WI38 (cell line): Measurements from ENCODE around the gene JCAD.

Experiments
- H3K4me3 ChIP-seq: 2 replicates; pipeline ENCODE4 v1.5.1; 2011; ENCODE audit warnings: low read depth, mild to moderate bottlenecking, control low read depth, low read length
- TF ChIP-seq, protein P1 (sequence below): IDR thresholded peaks from 2 replicates; pipeline ENCODE4 v1.5.1; 2012; ENCODE audit warnings: low read depth, mild to moderate bottlenecking, control low read depth, low read length

The JCAD gene

DNA sequence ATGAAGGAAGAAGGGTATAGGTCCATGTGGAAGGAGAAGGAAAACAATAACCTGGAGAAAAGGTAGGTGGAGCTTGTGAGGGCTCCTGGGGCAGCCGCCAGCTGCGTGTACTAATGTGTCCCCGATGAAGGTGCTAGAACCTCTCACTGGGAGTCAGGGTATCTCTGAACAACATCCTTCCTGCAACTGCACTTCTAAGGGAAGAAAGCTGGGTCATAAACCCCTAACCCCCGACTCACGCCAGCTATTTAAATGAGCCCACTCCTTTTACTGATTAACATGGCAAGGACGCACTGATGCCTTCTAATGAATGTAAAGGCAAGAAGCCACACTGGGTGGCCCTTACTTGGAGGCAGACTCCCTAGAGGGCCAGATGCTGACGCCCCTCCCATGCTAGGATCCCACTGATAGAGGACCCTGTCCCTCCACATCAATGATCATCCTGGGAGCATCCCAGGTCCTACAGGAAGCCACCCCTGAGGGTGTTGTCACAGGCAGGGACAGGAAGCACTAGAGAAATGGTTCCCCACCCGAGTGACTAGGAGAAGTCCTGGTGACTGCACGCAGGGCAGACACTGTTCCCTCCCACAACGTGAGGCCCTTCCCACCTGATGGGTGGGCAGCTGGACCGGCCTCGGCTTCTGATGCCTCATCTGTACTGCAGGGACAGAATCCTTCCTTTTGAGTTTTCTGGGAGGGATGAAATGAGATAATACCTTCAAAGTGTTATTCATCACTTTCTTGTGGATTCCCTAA lies 20.4 kb downstream of the JCAD start:
- TF ChIP-seq, protein P1, sequence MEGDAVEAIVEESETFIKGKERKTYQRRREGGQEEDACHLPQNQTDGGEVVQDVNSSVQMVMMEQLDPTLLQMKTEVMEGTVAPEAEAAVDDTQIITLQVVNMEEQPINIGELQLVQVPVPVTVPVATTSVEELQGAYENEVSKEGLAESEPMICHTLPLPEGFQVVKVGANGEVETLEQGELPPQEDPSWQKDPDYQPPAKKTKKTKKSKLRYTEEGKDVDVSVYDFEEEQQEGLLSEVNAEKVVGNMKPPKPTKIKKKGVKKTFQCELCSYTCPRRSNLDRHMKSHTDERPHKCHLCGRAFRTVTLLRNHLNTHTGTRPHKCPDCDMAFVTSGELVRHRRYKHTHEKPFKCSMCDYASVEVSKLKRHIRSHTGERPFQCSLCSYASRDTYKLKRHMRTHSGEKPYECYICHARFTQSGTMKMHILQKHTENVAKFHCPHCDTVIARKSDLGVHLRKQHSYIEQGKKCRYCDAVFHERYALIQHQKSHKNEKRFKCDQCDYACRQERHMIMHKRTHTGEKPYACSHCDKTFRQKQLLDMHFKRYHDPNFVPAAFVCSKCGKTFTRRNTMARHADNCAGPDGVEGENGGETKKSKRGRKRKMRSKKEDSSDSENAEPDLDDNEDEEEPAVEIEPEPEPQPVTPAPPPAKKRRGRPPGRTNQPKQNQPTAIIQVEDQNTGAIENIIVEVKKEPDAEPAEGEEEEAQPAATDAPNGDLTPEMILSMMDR: no peak
- no peak overlapping the region for H3K4me3 ChIP-seq

DNA sequence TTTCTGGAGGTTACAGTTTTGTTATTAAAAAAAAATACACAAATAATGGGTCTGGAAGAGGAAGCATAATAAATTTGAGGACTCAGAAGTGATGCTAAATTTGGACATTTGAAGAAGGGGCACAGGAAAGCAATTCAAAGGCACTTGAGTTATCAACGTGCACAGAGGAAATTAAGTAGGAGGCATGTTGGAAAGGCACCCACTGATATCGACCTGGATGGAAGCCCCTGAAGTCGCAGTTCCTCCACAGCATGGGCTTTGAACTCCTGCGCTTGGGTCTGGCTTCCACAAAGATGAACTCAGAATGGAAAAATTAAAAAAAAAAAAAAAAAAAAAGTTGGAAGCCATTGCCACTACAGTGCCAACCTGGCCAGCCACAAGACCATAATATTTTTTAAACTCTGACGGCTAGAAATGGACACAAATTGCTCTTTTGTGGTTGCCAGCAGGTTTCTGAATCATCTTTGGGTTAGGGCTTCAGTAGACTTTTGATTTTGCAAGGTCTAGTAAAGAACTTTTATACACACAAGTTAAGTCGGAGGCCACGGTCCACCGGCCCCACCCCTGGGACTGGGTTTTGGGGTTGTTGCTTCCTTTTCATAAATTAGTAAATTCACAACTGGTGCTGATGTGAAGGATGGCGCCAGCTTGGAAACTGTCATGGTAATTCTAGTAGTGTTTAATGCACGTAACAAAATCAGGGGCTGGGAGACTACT lies 21.6 kb downstream of the JCAD start:
- no peak overlapping the region for H3K4me3 ChIP-seq
- TF ChIP-seq, protein P1: no peak

DNA sequence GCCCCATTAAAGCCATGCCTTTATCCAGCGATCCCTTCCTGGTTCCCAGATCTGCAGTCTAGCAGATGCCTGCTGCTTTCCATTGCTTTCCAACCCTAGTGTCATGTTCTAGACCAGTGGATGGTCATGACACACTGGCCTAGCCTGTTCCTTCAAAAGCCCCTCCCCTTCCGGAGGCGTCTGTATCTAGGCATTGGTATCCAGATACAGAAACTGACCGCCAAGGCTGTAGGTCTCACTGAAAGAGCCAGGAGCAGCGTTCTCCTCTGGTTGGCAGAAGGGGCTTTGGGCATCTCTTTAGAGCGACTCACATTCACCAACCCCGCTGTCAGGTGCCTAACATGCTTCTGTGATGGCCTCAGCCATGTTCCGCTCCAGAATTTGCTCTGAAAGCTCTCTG lies 22.6 kb downstream of the JCAD start:
- TF ChIP-seq, protein P1: no peak

DNA sequence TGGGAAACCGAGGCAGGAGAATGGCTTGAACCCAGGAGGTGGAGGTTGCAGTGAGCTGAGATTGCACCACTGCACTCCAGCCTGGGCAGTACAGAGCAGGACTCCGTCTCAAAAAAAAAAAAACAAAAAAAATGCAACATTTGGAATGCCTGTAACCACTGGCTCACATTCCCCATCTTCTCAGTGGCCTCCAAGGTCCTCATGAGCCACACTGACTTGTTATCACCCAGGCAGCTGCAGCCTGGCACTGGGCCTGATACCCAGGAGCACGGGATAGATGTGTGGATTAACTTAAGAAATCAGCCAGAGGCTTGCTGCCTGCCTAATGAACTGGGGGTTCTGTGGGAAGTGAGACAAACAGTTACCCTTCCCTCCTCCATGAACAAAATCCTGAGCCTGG lies 23.0 kb downstream of the JCAD start:
- TF ChIP-seq, protein P1: no peak
- no peak overlapping the region for H3K4me3 ChIP-seq

More for the DNA sequence above, 22.6 kb downstream of the JCAD start:
- H3K4me3 ChIP-seq: no peak overlapping the region

DNA sequence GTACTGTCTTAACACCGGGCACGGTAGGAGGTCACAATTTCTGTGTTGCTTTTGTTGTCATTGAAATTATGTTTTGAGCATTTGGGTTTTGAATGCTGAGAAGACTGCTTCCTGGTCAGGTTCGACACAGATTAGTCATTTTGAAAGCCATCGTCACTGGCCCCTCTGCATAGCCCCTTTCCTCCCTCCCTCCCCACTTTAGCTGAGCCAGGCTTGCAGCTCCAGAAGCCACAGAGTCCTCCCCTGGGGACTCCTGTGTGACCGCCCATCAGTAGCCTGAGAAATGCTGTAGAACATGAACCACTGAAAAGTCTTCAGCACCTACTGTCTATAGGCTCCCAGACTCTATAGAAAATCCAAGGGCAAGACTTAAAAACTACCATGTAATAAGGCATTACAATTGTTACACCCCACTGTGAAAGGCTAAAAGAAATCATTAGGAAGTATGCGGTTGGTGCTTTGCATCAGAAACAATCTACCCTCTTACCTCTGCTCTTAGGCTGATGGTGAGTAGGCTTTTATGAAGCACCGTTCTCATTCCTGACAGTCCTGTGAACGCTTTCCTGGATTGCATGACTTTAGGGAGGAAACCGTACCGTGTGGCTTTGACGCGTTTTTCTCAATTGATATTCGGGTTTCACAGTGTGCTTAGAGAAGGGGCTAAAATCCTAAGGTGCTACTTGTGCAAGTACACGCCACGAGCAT lies 24.8 kb downstream of the JCAD start:
- TF ChIP-seq, protein P1: no peak
- H3K4me3 ChIP-seq: no peak overlapping the region

DNA sequence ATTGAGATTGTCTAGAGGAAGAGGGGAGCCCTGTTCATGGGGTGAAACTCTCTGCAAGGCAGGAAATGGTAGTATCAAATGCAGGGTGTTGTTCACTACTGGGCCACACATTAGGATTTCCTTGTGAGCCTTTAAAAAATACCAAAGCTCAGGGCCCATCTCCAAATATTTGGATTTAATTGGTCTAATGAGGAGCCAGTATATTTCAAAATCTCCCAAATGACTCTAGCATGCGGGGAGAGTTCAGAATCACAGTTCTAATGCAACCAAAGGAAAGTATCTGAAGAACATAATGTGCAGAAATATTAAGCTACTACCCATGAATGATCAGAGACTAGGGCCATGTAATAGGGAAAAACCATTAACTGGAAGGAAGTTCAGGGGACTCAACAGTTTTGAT lies 27.3 kb downstream of the JCAD start:
- TF ChIP-seq, protein P1: no peak
- no peak overlapping the region for H3K4me3 ChIP-seq

DNA sequence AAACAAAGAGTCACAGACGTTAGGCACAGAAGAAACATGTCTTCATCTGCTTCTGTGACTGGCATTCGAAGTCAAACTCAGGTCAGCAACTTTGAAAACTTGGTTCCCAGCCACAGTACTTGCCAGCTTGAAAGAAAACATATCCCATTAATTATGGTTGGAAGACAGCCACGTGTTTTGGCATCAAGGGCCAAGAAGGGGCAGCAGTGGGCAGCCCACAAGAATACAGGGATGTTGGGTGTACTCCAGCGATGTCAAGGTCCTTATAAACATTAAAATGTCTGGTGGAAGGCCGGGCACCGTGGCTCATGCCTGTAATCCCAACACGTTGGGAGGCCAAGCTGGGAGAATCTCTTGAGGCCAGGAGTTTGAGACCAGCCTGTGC lies 29.5 kb downstream of the JCAD start:
- H3K4me3 ChIP-seq: no peak overlapping the region
- TF ChIP-seq, protein P1: no peak
